Activated T-helper 1 cell treated with anti-CD3 and anti-CD28 coated beads, Interleukin-2, amount 50 U/mL, for 16 hours (primary cell): ENCODE measurements around the gene ARPP19.
A peak's percentile ranks its signal among the peaks of the same experiment; 100 is the strongest.
"Not testable (repeated sequence)": the region's sequence is repeated elsewhere in the genome, so short reads cannot be mapped to it uniquely, and the experiment has no call there.

Source experiments
- DNase-seq, 2 donors: peaks; one replicate each; pipeline ENCODE4 v3.0.0-alpha.2; 2020; ENCODE audit warnings: low read depth in 1 of 2, low spot score in 1 of 2

Gene ARPP19

DNA sequence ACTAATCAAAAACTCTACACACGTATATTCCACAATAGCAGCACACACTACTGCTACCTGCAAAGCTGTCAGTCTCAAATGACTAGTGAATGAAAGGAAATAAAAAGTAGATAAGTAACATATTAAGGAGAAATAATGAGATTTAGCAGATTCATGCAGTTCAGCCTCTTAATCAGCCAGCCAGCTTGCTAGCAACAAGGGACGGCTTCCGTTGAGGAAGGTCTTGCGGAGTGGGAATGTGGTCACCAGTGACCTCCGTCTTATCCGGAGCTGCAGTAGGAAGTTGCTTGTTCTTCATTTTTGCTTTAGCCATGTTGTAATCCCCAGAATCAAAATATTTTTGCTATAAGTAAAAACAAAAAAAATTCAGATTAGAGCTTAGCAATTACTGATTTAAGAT, 17.1 kb downstream of the ARPP19 start:
- no peak for DNase-seq

DNA sequence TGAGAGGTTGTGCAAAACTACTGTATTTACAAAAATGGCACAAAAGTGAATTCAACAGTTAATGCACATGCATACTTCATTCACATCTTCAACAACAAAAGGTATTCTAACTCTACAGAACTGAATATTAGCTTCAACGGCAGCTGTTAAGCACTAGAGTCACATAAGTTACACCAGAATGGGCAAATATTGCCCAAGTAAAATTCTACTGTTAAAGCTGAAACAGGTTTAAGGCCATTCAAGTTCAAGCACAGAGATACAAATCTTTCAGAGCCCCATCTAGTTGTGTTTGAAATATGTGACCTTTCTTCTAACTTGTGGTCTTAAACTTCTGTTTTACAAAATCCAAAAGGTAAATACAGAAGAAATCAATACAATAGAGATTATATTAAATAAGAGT, 17.6 kb downstream of the ARPP19 start:
- DNase-seq: not testable (repeated sequence)

GRCh38 chr15:52546031-52546751, 22.6 kb downstream of the ARPP19 start:
- no peak for DNase-seq

DNA sequence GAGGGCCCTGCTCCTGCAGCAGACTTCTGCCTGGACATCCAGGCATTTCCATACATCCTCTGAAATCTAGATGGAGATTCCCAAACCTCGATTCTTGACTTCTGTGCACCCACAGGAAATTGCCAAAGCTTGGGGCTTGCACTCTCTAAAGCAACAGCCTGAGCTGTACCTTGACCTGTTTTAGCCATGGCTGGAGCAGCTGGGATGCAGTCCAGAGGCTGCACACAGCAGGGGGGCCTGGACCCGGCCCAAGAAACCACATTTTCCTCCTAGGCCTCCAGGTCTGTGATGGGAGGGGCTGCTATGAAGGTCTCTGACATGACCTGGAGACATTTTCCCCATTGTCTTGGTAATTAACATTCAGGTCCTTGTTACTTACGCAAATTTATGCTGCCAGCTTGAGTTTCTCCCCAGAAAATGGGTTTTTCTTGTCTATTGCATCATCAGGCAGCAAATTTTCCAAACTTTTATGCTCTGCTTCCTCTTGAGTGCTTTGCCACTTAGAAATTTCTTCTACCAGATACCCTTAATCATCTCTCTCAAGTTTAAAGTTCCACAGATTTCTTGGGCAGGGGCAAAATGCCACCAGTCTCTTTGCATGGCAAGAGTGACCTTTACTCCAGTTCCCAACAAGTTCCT, 28.3 kb downstream of the ARPP19 start:
- no peak for DNase-seq

DNA sequence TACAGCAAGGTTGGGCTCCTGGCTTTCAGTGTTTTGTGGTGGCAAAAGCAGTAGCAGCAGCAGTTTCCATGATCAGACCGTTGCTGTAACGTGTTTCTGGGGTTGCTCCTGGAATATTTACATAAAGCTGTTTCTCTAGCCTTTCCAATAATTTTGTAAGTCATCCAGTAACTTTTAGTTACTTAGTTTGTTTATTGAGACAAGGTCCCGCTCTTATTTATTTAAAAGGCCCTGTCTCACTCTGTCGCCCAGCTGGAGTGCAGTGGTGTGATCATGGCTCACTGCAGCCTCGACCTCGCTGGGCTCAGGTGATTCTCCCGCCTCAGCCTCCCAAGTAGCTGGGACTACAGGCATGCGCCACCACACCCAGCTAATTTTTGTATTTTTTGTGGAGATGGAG, 31.4 kb downstream of the ARPP19 start:
- DNase-seq: no peak

DNA sequence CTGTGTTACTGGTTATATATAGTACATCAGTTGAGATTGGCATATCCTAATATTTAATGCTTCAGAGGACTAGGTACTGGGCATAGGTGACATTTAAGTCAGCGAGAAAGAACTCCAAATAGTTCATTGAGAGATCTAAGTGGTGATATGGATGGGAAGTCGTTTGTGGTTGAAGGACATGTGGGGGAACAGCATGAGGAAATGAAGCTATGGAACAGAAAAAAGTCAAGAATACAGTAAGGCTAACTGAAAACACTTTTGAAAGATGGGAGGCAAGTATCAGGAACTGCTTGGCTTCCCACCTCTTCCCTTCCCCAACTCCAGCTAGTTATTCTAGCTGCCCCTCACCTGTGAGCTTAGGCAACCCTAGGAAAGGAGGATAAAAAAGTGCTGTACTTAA, 36.4 kb downstream of the ARPP19 start:
- no peak for DNase-seq

DNA sequence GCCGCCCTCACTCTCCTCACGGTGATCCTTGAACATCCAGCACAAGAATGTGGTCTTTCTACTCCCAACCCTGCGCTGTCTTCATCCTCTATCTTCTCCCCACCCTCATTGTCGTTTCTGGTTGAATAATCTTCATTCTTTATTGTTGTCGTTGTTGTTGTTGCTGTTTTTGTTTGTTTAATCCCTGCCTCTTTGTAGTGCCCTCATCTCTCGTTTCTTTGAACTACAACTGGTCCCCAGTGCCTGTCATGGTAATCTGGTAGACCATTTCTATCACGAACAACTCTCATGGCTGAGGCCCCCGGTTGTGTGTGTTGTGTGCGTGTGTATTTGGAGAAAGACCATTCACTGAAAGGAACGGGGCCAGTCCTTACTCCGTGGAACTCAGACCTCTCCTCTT, 38.9 kb downstream of the ARPP19 start:
- DNase-seq: no peak

GRCh38 chr15:52529341-52529924, 39.4 kb downstream of the ARPP19 start:
- peak in 1 of 2 donors; percentile 4 for DNase-seq

GRCh38 chr15:52528564-52529340, 40.1 kb downstream of the ARPP19 start, which contains the start of gene MYO5A:
TSS of gene MYO5A (minus strand) at chr15:52528880. CDS start at chr15:52528806, 74 bp downstream.
- DNase-seq: peak; percentile 61 to 71

GRCh38 chr15:52527911-52528563, 40.8 kb downstream of the ARPP19 start:
- DNase-seq: peak; percentile 14 to 16

DNA sequence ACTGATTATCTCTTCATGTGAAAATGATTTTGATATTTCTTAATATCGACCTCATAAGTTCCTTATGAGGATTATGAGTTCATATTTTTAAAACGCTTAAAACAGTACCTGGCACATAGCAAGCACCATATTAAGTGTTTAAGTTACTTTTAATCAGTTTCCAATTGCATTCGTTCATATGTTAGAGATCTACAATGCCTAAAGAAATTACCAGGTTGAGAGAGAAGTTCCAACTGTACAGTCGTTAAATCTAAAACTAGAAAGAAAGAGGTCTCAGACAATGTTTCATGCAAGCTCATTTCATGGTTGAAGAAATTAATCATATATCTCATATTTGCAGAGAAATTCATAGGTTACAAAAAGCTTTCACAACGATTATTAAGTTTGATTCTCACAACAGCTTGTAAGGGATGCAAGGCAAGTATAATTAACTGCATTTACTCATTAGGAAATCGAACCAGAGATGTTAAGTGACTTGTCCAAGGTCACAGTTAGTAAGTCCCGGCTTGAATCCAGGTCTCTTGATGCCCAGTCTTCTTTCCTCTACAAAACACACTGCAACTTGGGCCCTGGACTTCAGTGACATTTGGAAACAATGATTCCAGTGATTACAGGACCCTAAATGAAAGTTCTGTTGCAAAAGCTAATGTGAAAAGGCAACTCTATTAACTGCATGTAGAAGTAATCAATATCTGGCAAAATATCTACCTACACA, 41.5 kb downstream of the ARPP19 start:
- DNase-seq: no peak

DNA sequence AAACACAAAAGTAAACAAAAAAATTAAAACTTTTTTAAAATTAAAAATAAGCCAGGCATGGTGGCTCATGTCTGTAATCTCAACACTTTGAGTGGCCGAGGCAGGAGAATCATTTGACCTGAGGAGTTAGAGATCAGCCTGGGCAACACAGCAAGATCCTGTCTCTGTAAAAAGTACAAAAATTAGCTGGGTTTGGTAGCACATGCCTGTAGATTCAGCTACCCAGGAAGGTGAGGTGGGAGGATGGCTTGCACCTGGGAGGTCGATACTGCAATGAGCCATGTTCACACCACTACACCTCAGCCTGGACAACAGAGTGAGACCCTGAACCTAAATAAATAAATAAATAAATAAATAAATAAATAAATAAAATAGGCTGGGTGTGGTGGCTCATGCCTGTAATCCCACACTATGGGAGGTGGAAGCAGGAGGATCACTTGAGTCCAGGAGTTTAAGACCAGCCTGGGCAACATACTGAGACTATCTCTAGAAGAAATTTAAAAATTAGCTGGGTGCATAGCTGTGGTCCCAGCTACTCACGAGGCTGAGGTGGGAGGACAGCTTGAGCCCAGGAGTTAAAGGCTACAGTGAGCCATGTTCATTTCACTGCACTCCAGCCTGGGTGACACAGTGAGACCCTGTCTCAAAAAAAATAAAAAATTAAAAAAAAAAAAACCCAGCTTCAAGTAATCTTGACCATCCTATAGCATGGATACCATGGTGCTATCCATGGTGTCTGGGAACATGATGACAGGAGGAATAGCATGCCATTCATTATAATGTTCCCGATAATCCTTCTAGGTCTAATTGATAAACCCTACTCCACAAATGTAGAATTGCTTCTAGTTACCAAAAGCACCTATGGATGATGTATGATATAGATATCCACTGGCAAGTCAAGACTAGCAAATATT, 44.4 kb downstream of the ARPP19 start:
- DNase-seq: no peak

DNA sequence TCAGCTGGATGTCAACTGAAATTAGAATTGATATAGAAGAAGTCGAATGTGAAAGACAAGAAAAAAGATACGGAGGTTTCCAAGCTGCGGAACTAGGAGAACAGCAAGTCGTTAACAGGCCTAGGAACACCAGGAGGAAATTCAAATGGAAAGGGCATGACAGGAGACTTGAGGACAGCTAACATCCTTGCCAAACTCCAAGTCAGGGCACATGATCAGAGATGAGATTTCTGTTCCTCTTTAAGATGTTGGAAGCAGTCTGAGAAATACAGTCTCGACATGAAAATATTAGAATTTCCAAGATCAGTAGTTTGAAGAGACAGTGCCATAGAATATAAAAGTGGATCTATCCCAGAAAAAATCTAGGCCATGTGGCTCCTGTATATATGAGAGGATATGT, 45.2 kb downstream of the ARPP19 start:
- no peak for DNase-seq

DNA sequence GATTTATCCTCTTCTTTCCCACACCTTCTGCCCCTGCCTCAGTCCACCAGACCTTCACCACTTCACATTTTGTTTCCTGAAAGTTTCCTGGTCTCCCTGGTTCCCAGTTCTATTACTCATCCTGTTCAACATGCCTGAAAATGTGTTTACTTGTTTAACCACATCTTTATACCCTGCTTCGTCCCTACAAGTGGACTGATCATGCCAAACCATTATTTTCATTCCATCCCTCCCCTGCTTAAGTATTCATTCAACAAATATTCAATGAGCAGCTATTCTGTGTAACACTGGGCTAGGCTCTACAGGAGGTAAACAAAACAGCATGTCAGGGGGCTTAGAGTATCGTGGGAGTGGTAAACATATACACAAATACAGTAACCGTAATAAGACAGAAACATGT, 45.6 kb downstream of the ARPP19 start:
- no peak for DNase-seq

- no peak for DNase-seq
Measured at GRCh38 chr15:52521682-52522081, 47.1 kb downstream of the ARPP19 start.

- no peak for DNase-seq
Measured at GRCh38 chr15:52520421-52520820, 48.4 kb downstream of the ARPP19 start.

DNA sequence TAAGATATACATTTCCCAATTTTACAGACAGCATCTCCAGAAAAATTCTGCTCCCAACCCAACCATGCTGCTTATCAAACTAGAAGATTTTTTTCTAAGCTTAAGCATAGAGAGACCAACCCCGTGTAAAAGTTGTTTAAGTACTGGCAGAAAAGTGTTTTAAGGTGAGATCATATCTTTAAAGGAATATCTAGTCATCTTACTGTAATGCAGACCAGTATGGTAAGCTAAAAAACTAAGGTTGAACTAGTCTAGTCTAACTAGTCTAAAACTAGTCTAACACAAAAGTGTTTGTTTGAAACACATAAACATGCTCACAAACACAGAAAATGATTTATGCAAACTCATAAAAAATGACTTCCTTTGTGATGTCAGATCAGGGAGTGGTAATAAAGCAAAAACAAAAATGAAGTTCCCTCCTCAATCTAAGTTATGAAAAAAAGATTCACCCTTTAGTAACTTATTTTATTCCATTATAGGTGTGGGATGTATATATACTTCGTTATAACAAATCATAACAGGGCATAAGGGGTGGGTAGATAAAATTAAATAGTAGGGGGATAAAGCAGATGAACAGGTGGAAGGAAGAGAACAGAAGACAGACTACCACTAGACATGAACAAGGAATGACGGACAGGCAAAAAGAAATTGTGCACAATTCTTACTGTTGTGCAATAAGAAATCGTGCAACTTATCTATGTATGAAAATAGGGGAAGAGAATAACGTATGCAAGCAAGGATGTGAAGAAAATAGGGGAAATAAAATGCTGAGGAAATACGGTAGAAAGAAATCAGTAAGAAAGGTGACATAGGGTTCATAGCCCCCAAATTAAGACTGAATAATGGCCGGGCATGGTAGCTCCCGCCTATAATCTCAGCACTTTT, 50.1 kb downstream of the ARPP19 start:
- DNase-seq: no peak

GRCh38 chr15:52517014-52517413, 51.8 kb downstream of the ARPP19 start:
- no peak for DNase-seq
